Glutamatergic neuron (in vitro differentiated cells): Measurements from ENCODE around the gene GRM7. TPM values are rescaled to one million over a fixed set of nuclear protein-coding genes. Genes with fewer than 3 reads are reported as not detected.

Experiments
- DNase-seq: peaks from one replicate; pipeline ENCODE4 v3.0.0; 2022
- H3K27ac Mint-ChIP-seq: one replicate; pipeline ENCODE4 v1.8.0; 2020; ENCODE audit warnings: mild to moderate bottlenecking, mixed read lengths, inconsistent platforms; ENCODE audit not compliant: unreplicated experiment
- H3K27me3 Mint-ChIP-seq: one replicate; pipeline ENCODE4 v1.8.0; 2020; ENCODE audit warnings: mild to moderate bottlenecking, moderate library complexity, mixed read lengths, inconsistent platforms; ENCODE audit not compliant: unreplicated experiment
- H3K36me3 Mint-ChIP-seq: one replicate; pipeline ENCODE4 v1.8.0; 2020; ENCODE audit warnings: mild to moderate bottlenecking, mixed read lengths, inconsistent platforms; ENCODE audit not compliant: unreplicated experiment
- H3K4me1 Mint-ChIP-seq: one replicate; pipeline ENCODE4 v1.8.0; 2020; ENCODE audit warnings: mild to moderate bottlenecking, low read depth, mixed read lengths, inconsistent platforms; ENCODE audit not compliant: unreplicated experiment
- H3K4me3 Mint-ChIP-seq: one replicate; pipeline ENCODE4 v1.8.0; 2020; ENCODE audit warnings: mild to moderate bottlenecking, mixed read lengths, inconsistent platforms; ENCODE audit not compliant: unreplicated experiment
- H3K9me3 Mint-ChIP-seq: one replicate; pipeline ENCODE4 v1.8.0; 2020; ENCODE audit warnings: mild to moderate bottlenecking, moderate library complexity, mixed read lengths, inconsistent platforms; ENCODE audit not compliant: unreplicated experiment
- total RNA-seq: library from RNA; stranded (reverse); fragmentation: NEBNext Ultra II Directional; extraction: Animal tissue kit (Norgen Biotek cat#: 25700); gene quantifications from one replicate; pipeline ENCODE4 v1.2.1, GENCODE V29; 2021; ENCODE audit not compliant: unreplicated experiment
- TF ChIP-seq, protein P1 (sequence below): fragments of 200-600 bp; sonication (generic); IDR thresholded peaks from one replicate; pipeline ENCODE4 v1.5.0; 2021; ENCODE audit not compliant: partially characterized antibody, unreplicated experiment

GRM7 gene
- total RNA-seq, 1 donor from 2014 or later, result 1.4 TPM

DNA sequence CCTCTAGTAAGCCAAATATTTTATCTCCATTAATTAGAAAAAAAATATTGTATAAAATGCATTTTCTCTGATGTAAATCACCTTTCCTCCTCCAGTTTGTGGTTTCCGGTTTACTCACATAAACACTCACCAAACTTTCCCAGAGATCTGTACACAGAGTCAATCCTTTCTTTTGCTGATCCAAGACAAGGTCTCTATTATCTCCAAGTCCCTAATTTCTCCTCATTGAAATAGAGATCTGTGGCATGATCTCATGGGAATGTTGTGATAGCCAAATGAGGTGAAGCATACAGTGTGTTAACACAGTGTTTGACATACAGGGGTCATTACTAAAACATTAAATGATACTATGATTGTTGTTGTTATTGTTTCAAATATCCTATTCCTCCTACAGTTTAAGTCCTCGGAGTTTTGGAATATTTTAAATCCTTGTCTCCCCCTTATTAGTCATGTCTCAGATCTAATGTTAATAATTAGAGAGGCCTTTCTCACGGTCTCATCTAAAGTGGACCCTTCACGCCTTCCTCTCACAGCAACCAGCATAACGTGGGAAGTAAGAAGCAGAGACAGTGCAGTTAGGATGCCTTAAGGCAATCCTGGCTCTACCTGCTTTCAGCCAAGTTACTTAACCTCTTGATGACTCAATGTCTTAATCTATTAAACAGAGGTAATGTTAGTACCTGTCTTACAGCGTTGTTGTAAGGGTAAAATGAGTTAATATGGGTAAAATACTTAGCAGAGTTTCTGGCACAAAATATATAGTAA, 333.3 kb downstream of the GRM7 start:
- H3K4me1 Mint-ChIP-seq, result no peaks in the 10 kb centered on the region
- no peak for DNase-seq
- no peaks in the 10 kb centered on the region for H3K36me3 Mint-ChIP-seq
- no peak overlapping the region for H3K27ac Mint-ChIP-seq
- no peak overlapping the region for H3K4me3 Mint-ChIP-seq
- TF ChIP-seq, protein P1, sequence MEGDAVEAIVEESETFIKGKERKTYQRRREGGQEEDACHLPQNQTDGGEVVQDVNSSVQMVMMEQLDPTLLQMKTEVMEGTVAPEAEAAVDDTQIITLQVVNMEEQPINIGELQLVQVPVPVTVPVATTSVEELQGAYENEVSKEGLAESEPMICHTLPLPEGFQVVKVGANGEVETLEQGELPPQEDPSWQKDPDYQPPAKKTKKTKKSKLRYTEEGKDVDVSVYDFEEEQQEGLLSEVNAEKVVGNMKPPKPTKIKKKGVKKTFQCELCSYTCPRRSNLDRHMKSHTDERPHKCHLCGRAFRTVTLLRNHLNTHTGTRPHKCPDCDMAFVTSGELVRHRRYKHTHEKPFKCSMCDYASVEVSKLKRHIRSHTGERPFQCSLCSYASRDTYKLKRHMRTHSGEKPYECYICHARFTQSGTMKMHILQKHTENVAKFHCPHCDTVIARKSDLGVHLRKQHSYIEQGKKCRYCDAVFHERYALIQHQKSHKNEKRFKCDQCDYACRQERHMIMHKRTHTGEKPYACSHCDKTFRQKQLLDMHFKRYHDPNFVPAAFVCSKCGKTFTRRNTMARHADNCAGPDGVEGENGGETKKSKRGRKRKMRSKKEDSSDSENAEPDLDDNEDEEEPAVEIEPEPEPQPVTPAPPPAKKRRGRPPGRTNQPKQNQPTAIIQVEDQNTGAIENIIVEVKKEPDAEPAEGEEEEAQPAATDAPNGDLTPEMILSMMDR, result no peak
- no peaks in the 10 kb centered on the region for H3K9me3 Mint-ChIP-seq
- no peaks in the 10 kb centered on the region for H3K27me3 Mint-ChIP-seq

GRCh38 chr3:7195934-7196333, 335.0 kb downstream of the GRM7 start:
- no peak overlapping the region for H3K27ac Mint-ChIP-seq
- no peak overlapping the region for H3K4me3 Mint-ChIP-seq
- H3K27me3 Mint-ChIP-seq, result no peaks in the 10 kb centered on the region
- TF ChIP-seq, protein P1, result no peak
- H3K4me1 Mint-ChIP-seq, result no peaks in the 10 kb centered on the region
- no peaks in the 10 kb centered on the region for H3K9me3 Mint-ChIP-seq
- H3K36me3 Mint-ChIP-seq, result no peaks in the 10 kb centered on the region
- DNase-seq, result no peak

- Mint-ChIP-seq H3K27ac (no peak overlapping the region), H3K27me3 (peaks cover 2% of the 10 kb centered on the region), H3K4me3 (no peak overlapping the region), H3K9me3 (no peaks in the 10 kb centered on the region), H3K36me3 (no peaks in the 10 kb centered on the region), H3K4me1 (no peaks in the 10 kb centered on the region)
- TF ChIP-seq, protein P1, result no peak
- no peak for DNase-seq
These were observed 340.9 kb downstream of the GRM7 start for GRCh38 chr3:7201784-7202183.

DNA sequence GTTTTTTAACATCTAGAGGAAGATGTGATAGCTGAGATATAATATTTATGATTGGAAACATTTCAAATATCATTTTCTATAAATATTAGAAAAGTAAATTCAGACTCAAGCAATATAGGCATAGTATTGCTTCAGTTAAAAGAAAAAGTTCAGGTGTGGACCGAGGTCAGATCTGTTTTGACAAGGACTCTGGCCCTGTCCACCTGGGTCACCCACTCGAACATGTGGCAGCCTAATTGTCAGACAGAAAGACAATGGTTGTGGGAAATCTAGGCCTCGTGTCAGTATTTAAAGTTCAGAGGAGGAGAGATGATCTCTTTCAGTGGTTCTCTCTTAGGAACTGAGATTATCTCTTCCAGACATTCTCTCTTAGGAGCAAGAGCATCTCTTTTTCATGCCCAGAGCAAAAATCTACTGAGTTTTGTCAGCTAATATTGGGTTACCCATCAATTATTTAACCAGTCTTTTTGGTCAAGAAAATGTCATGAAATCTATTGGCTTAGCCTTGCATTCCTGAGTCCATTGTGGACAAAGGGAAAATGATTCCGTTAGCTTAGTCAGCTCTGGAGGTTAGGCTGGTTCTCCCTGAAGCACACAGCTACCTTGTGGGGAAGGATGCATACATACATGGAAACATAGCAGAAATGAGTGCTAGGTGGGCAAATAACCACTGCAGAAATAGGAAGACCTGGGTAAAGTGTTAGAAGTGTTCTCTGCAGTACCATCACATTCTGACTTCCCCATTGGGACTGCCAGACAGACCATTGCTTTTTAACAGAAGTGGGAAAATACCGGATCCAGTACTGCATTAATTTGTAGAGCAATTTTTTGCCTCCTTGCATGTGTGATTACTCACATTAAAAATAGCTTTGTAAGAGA, 343.3 kb downstream of the GRM7 start:
- H3K9me3 Mint-ChIP-seq, result no peaks in the 10 kb centered on the region
- TF ChIP-seq, protein P1, result no peak
- peaks cover 2% of the 10 kb centered on the region for H3K27me3 Mint-ChIP-seq
- DNase-seq, result no peak
- H3K4me3 Mint-ChIP-seq, result no peak overlapping the region
- H3K36me3 Mint-ChIP-seq, result no peaks in the 10 kb centered on the region
- H3K27ac Mint-ChIP-seq, result no peak overlapping the region
- H3K4me1 Mint-ChIP-seq, result no peaks in the 10 kb centered on the region

DNA sequence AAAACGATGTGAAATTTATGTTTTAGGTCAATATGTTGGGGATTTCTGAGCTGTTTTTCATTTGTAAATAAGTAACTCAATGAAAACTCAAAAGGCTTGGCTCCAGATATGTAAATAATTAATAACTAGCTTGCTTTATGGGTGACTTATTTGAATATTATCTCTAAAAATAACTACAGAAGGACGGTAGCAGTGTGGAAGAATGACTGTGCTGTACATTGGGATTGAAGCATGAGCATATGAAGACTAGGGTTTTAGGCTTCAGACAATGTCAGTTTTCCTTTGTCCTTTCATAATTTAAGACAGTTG, 343.9 kb downstream of the GRM7 start:
- Mint-ChIP-seq H3K36me3 (no peaks in the 10 kb centered on the region), H3K4me3 (no peak overlapping the region), H3K9me3 (no peaks in the 10 kb centered on the region), H3K4me1 (no peaks in the 10 kb centered on the region), H3K27me3 (peaks cover 2% of the 10 kb centered on the region), H3K27ac (no peak overlapping the region)
- TF ChIP-seq, protein P1, result no peak
- DNase-seq, result no peak
